HepG2 (cell line): ENCODE measurements around the gene ZDHHC14. TPM values are rescaled to one million over a fixed set of nuclear protein-coding genes. Genes with fewer than 3 reads are reported as not detected.

Experiments used
- CBX5 ChIP-seq: sonication (generic); formaldehyde crosslinking; IDR thresholded peaks from 2 replicates; pipeline ENCODE4 v1.4.0; 2020; ENCODE audit warnings: missing genetic modification reagents, borderline replicate concordance
- CENPX ChIP-seq: sonication (generic); formaldehyde crosslinking; IDR thresholded peaks from 2 replicates; pipeline ENCODE4 v1.9.0; 2021; ENCODE audit warnings: mild to moderate bottlenecking, missing genetic modification reagents, moderate library complexity
- CREB1 ChIP-seq, 2 experiments: fragments of 450-650 bp in 1 of 2; IDR thresholded peaks; 2 replicates each; pipeline ENCODE4 v1.6.1; 2016 to 2017; ENCODE audit warnings: control low read depth in 1 of 2, mild to moderate bottlenecking in 1 of 2, missing compliant biosample characterization in 1 of 2, missing genetic modification characterization in 1 of 2
- DBP ChIP-seq: sonication (generic); formaldehyde crosslinking; IDR thresholded peaks from 2 replicates; pipeline ENCODE4 v1.4.0; 2020; ENCODE audit warnings: missing genetic modification reagents; ENCODE audit errors: not compliant biosample characterization
- EEA1 ChIP-seq: sonication (generic); formaldehyde crosslinking; IDR thresholded peaks from 2 replicates; pipeline ENCODE4 v1.5.1; 2020; ENCODE audit warnings: mild to moderate bottlenecking, missing genetic modification reagents, borderline replicate concordance
- FOSL1 ChIP-seq: sonication (generic); formaldehyde crosslinking; IDR thresholded peaks from 2 replicates; pipeline ENCODE4 v1.9.0; 2021; ENCODE audit warnings: missing genetic modification reagents, borderline replicate concordance
- GABPA ChIP-seq, 2 experiments: IDR thresholded peaks; 2 replicates each; pipeline ENCODE4 v1.6.1; 2011 to 2016; ENCODE audit warnings: low read depth in 2 of 2, low read length in 1 of 2, missing biosample characterization in 1 of 2, missing genetic modification characterization in 1 of 2
- GLI4 ChIP-seq: sonication (generic); formaldehyde crosslinking; IDR thresholded peaks from 2 replicates; pipeline ENCODE4 v1.5.1; 2020; ENCODE audit warnings: missing genetic modification reagents, mild to moderate bottlenecking, moderate library complexity, borderline replicate concordance
- GMEB2 ChIP-seq: IDR thresholded peaks from 2 replicates; pipeline ENCODE4 v1.6.1; 2016; ENCODE audit warnings: missing biosample characterization, missing genetic modification reagents, low read depth
- GTF2F1 ChIP-seq: fragments of 150-350 bp; IDR thresholded peaks from 2 replicates; pipeline ENCODE4 v1.6.1; 2014; ENCODE audit warnings: low read length
- HNRNPL ChIP-seq: fragments of 200-400 bp; formaldehyde crosslinking; IDR thresholded peaks from 2 replicates; pipeline ENCODE4 v1.6.1; 2017; ENCODE audit warnings: mild to moderate bottlenecking, low read depth, low read length
- JDP2 ChIP-seq: sonication (generic); formaldehyde crosslinking; IDR thresholded peaks from 2 replicates; pipeline ENCODE4 v1.8.1; 2022; ENCODE audit warnings: missing genetic modification reagents, borderline replicate concordance
- JUN ChIP-seq: sonication (generic); formaldehyde crosslinking; IDR thresholded peaks from 2 replicates; pipeline ENCODE4 v1.4.0; 2020; ENCODE audit warnings: mild to moderate bottlenecking, missing genetic modification reagents
- KAT2B ChIP-seq: fragments of 150-350 bp; IDR thresholded peaks from 2 replicates; pipeline ENCODE4 v1.6.1; 2014; ENCODE audit warnings: low read depth, low read length, borderline replicate concordance
- MZF1 ChIP-seq: sonication (generic); formaldehyde crosslinking; IDR thresholded peaks from 2 replicates; pipeline ENCODE4 v1.8.1; 2023; ENCODE audit warnings: mild to moderate bottlenecking, missing genetic modification reagents, borderline replicate concordance
- PRPF4 ChIP-seq: fragments of 200-400 bp; formaldehyde crosslinking; IDR thresholded peaks from 2 replicates; pipeline ENCODE4 v1.6.1; 2016; ENCODE audit warnings: low read length, low read depth; ENCODE audit not compliant: poor library complexity, severe bottlenecking
- REXO4 ChIP-seq: sonication (generic); formaldehyde crosslinking; IDR thresholded peaks from 2 replicates; pipeline ENCODE4 v1.8.0; 2022; ENCODE audit warnings: missing genetic modification reagents, mild to moderate bottlenecking, borderline replicate concordance
- RXRA ChIP-seq: sonication (generic); formaldehyde crosslinking; IDR thresholded peaks from 2 replicates; pipeline ENCODE4 v1.5.1; 2020; ENCODE audit warnings: missing genetic modification reagents
- SCMH1 ChIP-seq: sonication (generic); formaldehyde crosslinking; IDR thresholded peaks from 2 replicates; pipeline ENCODE4 v1.9.0; 2021; ENCODE audit warnings: missing genetic modification reagents, mild to moderate bottlenecking, borderline replicate concordance
- SMARCE1 ChIP-seq: fragments of 450-650 bp; IDR thresholded peaks from 2 replicates; pipeline ENCODE4 v1.6.1; 2017; ENCODE audit warnings: borderline replicate concordance
- SMC3 ChIP-seq: IDR thresholded peaks from 2 replicates; pipeline ENCODE4 v1.6.1; 2011; ENCODE audit warnings: low read length, improper control_type of control experiment
- TBL1XR1 ChIP-seq: fragments of 150-350 bp; IDR thresholded peaks from 2 replicates; pipeline ENCODE4 v1.6.1; 2014; ENCODE audit warnings: borderline replicate concordance, low read length; ENCODE audit not compliant: partially characterized antibody
- TBX2 ChIP-seq: sonication (generic); formaldehyde crosslinking; IDR thresholded peaks from 2 replicates; pipeline ENCODE4 v1.5.0; 2020; ENCODE audit warnings: missing genetic modification reagents, mild to moderate bottlenecking, borderline replicate concordance
- ZBTB20 ChIP-seq: sonication (generic); formaldehyde crosslinking; IDR thresholded peaks from 2 replicates; pipeline ENCODE4 v1.8.1; 2023; ENCODE audit warnings: missing genetic modification reagents, low read depth, mild to moderate bottlenecking, borderline replicate concordance
- ZNF138 ChIP-seq: sonication (generic); formaldehyde crosslinking; IDR thresholded peaks from 2 replicates; pipeline ENCODE4 v1.5.0; 2020; ENCODE audit warnings: mild to moderate bottlenecking, low read depth, missing genetic modification reagents
- ZNF205 ChIP-seq: IDR thresholded peaks from 2 replicates; pipeline ENCODE4 v1.6.1; 2018; ENCODE audit warnings: missing biosample characterization, missing genetic modification reagents
- ZNF30 ChIP-seq: sonication (generic); formaldehyde crosslinking; IDR thresholded peaks from 2 replicates; pipeline ENCODE4 v1.5.0; 2020; ENCODE audit warnings: mild to moderate bottlenecking, missing genetic modification reagents
- ZNF546 ChIP-seq: sonication (generic); formaldehyde crosslinking; conservative IDR thresholded peaks from 2 replicates; pipeline ENCODE4 v1.8.1; 2023; ENCODE audit warnings: mild to moderate bottlenecking, missing genetic modification reagents
- ZNF598 ChIP-seq: sonication (generic); formaldehyde crosslinking; IDR thresholded peaks from 2 replicates; pipeline ENCODE4 v1.5.1; 2020; ENCODE audit warnings: mild to moderate bottlenecking, missing genetic modification reagents, borderline replicate concordance
- ZNF792 ChIP-seq: IDR thresholded peaks from 2 replicates; pipeline ENCODE4 v1.6.1; 2016
- polyA plus RNA-seq, 8 experiments: library from polyadenylated mRNA; depleted of rRNA in 3 of 8; stranded (reverse) in 7 of 8; unstranded in 1 of 8; fragments of >200 nt; fragmentation: Illumina TruSeq in 4 of 8; extraction: Trizol in 4 of 8; gene quantifications; 2 replicates each; pipeline versions ENCODE4 v1.2.1 to v1.2.3, GENCODE V29; 2011 to 2016; ENCODE audit warnings: low read depth in 4 of 8, missing spikeins in 1 of 8, mixed read lengths in 1 of 8; ENCODE audit not compliant: insufficient read depth in 1 of 8
- total RNA-seq, 5 experiments: library from RNA; depleted of rRNA; stranded (reverse); fragments of >200 nt; fragmentation: Illumina TruSeq; extraction: Trizol; gene quantifications; 2 replicates each; pipeline ENCODE4 v1.2.3, GENCODE V29; 2016; ENCODE audit warnings: low read depth in 1 of 5

The ZDHHC14 gene
- total and polyA plus RNA-seq, 2 of the 13 experiments (the other 11 are each of a cell fraction or from before 2014, with no cell fraction given) = 3.7 to 9.5 TPM

- TF ChIP-seq ZNF598 (CRISPR knock-in tag) (no peak), ZNF205 (CRISPR knock-in tag) (no peak), RXRA (CRISPR knock-in tag) (no peak), PRPF4 (no peak), ZNF30 (CRISPR knock-in tag) (no peak), TBL1XR1 (peak; percentile 60), HNRNPL (no peak), ZNF138 (CRISPR knock-in tag) (no peak), ZBTB20 (CRISPR knock-in tag) (no peak), CENPX (CRISPR knock-in tag) (no peak), GTF2F1 (no peak), CBX5 (peak; percentile 56; the same call in 1 of the 2 replicates), FOSL1 (no peak), EEA1 (CRISPR knock-in tag) (no peak), GMEB2 (CRISPR knock-in tag) (no peak), MZF1 (no peak), REXO4 (CRISPR knock-in tag) (no peak), SCMH1 (CRISPR knock-in tag) (no peak), JUN (CRISPR knock-in tag) (no peak), ZNF546 (CRISPR knock-in tag) (no peak), GLI4 (CRISPR knock-in tag) (0 out of 2 replicates have a peak, but pooled peaks have one; percentile 55), DBP (no peak), ZNF792 (CRISPR knock-in tag) (no peak), GABPA (IDR thresholded peaks at IDR 0.05; ENCODE audit: low read depth, low read length) (no peak), GABPA (CRISPR knock-in tag; IDR thresholded peaks at IDR 0.05; ENCODE audit: low read depth) (no peak), JDP2 (CRISPR knock-in tag) (no peak), SMC3 (0 out of 2 replicates have a peak, but pooled peaks have one; percentile 3), SMARCE1 (no peak), CREB1 (IDR thresholded peaks at IDR 0.05) (no peak), CREB1 (CRISPR knock-in tag; IDR thresholded peaks at IDR 0.05) (no peak), TBX2 (CRISPR knock-in tag) (peak; percentile 47; the same call in 1 of the 2 replicates), KAT2B (no peak)
Measured at GRCh38 chr6:157535340-157536222, 154.6 kb downstream of the ZDHHC14 start (continued).
